SK-N-SH treated with all-trans-retinoic acid at 6 μM for 48 hours (cell line): ENCODE data around the gene FOXD1.
A peak's percentile ranks its signal among the peaks of the same experiment; 100 is the strongest.
"Not testable (repeated sequence)": the region's sequence is repeated elsewhere in the genome, so short reads cannot be mapped to it uniquely, and the experiment has no call there.

ENCODE experiments used
- ATAC-seq: fragments of 200-7000 bp; cut with Tn5 transposase; 3 replicates; pipeline ENCODE4 v1.9.1; 2020; ENCODE audit warnings: mild to moderate bottlenecking, moderate library complexity
- ARNTL ChIP-seq: fragments of 450-650 bp; formaldehyde crosslinking; IDR thresholded peaks from 2 replicates; pipeline ENCODE4 v1.5.0; 2020; ENCODE audit warnings: low read depth, mild to moderate bottlenecking, moderate library complexity, borderline replicate concordance
- BACH2 ChIP-seq: fragments of 250-450 bp; sonication (Bioruptor Pico); IDR thresholded peaks from 2 replicates; pipeline ENCODE4 v1.9.0; 2021; ENCODE audit warnings: mild to moderate bottlenecking, borderline replicate concordance
- CREB5 ChIP-seq: fragments of 250-450 bp; sonication (Bioruptor Pico); IDR thresholded peaks from 2 replicates; pipeline ENCODE4 v1.5.1; 2020; ENCODE audit warnings: low read depth, mild to moderate bottlenecking, moderate library complexity
- CSDC2 ChIP-seq: fragments of 250-450 bp; sonication (Bioruptor Pico); IDR thresholded peaks from 2 replicates; pipeline ENCODE4 v1.5.0; 2020; ENCODE audit warnings: mild to moderate bottlenecking, moderate library complexity
- CSRNP3 ChIP-seq: fragments of 250-450 bp; sonication (Bioruptor Pico); IDR thresholded peaks from 2 replicates; pipeline ENCODE4 v1.5.1; 2021; ENCODE audit warnings: mild to moderate bottlenecking, moderate library complexity
- ESRRG ChIP-seq: fragments of 250-450 bp; sonication (Bioruptor Pico); IDR thresholded peaks from 2 replicates; pipeline ENCODE4 v1.6.1; 2021; ENCODE audit warnings: mild to moderate bottlenecking
- ISL1 ChIP-seq: fragments of 250-450 bp; sonication (Bioruptor Pico); IDR thresholded peaks from 2 replicates; pipeline ENCODE4 v2.1.2; 2022; ENCODE audit warnings: mild to moderate bottlenecking, moderate library complexity
- PATZ1 ChIP-seq: fragments of 250-450 bp; sonication (Bioruptor Pico); IDR thresholded peaks from 2 replicates; pipeline ENCODE4 v1.8.0; 2020; ENCODE audit warnings: mild to moderate bottlenecking, moderate library complexity, borderline replicate concordance
- POU6F1 ChIP-seq: fragments of 250-450 bp; sonication (Bioruptor Pico); IDR thresholded peaks from 2 replicates; pipeline ENCODE4 v1.8.0; 2021; ENCODE audit warnings: low read depth, mild to moderate bottlenecking, moderate library complexity, borderline replicate concordance
- PPARA ChIP-seq: fragments of 250-450 bp; sonication (Bioruptor Pico); IDR thresholded peaks from 2 replicates; pipeline ENCODE4 v1.5.0; 2020; ENCODE audit warnings: mild to moderate bottlenecking, borderline replicate concordance
- RARB ChIP-seq: fragments of 250-450 bp; sonication (Bioruptor Pico); IDR thresholded peaks from 2 replicates; pipeline ENCODE4 v1.8.0; 2021; ENCODE audit warnings: mild to moderate bottlenecking, moderate library complexity
- SNAI2 ChIP-seq: fragments of 250-450 bp; sonication (Bioruptor Pico); IDR thresholded peaks from 2 replicates; pipeline ENCODE4 v1.5.0; 2020; ENCODE audit warnings: mild to moderate bottlenecking, moderate library complexity
- TCF4 ChIP-seq: fragments of 250-450 bp; sonication (Bioruptor Pico); IDR thresholded peaks from 2 replicates; pipeline ENCODE4 v1.8.0; 2021; ENCODE audit warnings: mild to moderate bottlenecking, moderate library complexity, borderline replicate concordance
- TOX ChIP-seq: fragments of 250-450 bp; sonication (Bioruptor Pico); IDR thresholded peaks from 2 replicates; pipeline ENCODE4 v1.8.0; 2021; ENCODE audit warnings: mild to moderate bottlenecking, moderate library complexity, borderline replicate concordance
- TSHZ2 ChIP-seq: fragments of 250-450 bp; sonication (Bioruptor Pico); IDR thresholded peaks from 2 replicates; pipeline ENCODE4 v1.5.0; 2020; ENCODE audit warnings: mild to moderate bottlenecking, moderate library complexity
- ZC3H10 ChIP-seq: fragments of 250-450 bp; sonication (Bioruptor Pico); IDR thresholded peaks from 2 replicates; pipeline ENCODE4 v1.5.1; 2021; ENCODE audit warnings: mild to moderate bottlenecking, moderate library complexity
- ZFP3 ChIP-seq: fragments of 250-450 bp; sonication (Bioruptor Pico); IDR thresholded peaks from 2 replicates; pipeline ENCODE4 v1.5.0; 2020; ENCODE audit warnings: mild to moderate bottlenecking, moderate library complexity
- ZFP30 ChIP-seq: fragments of 450-650 bp; formaldehyde crosslinking; IDR thresholded peaks from 2 replicates; pipeline ENCODE4 v1.5.0; 2022; ENCODE audit warnings: mild to moderate bottlenecking, moderate library complexity
- ZNF70 ChIP-seq: fragments of 450-650 bp; formaldehyde crosslinking; IDR thresholded peaks from 2 replicates; pipeline ENCODE4 v1.5.0; 2020; ENCODE audit warnings: mild to moderate bottlenecking, moderate library complexity
- ZNF8 ChIP-seq: fragments of 450-650 bp; formaldehyde crosslinking; IDR thresholded peaks from 2 replicates; pipeline ENCODE4 v1.5.0; 2020; ENCODE audit warnings: mild to moderate bottlenecking, moderate library complexity

The FOXD1 gene

GRCh38 chr5:73469878-73470277, 21.3 kb upstream of the FOXD1 start:
- no peak for ATAC-seq
- TF ChIP-seq TCF4 (CRISPR knock-in tag) (no peak), CSDC2 (CRISPR knock-in tag) (no peak), SNAI2 (CRISPR knock-in tag) (no peak), PPARA (CRISPR knock-in tag) (no peak), ZNF70 (CRISPR knock-in tag) (no peak), ARNTL (no peak), CSRNP3 (CRISPR knock-in tag) (no peak), RARB (CRISPR knock-in tag) (no peak), TOX (CRISPR knock-in tag) (no peak), POU6F1 (CRISPR knock-in tag) (no peak), ZNF8 (no peak), ZC3H10 (CRISPR knock-in tag) (no peak), PATZ1 (CRISPR knock-in tag) (no peak), ZFP3 (CRISPR knock-in tag) (no peak), ESRRG (CRISPR knock-in tag) (no peak), BACH2 (CRISPR knock-in tag) (no peak), TSHZ2 (no peak)

GRCh38 chr5:73468638-73469037, 20.1 kb upstream of the FOXD1 start:
- ATAC-seq: not testable (repeated sequence)

GRCh38 chr5:73464016-73464745, 15.6 kb upstream of the FOXD1 start:
- TF ChIP-seq POU6F1 (CRISPR knock-in tag) (no peak), ZNF8 (no peak), ESRRG (CRISPR knock-in tag) (no peak), ZFP30 (CRISPR knock-in tag) (no peak), SNAI2 (CRISPR knock-in tag) (no peak), BACH2 (CRISPR knock-in tag) (no peak), ZNF70 (CRISPR knock-in tag) (no peak), PATZ1 (CRISPR knock-in tag) (no peak), ZC3H10 (CRISPR knock-in tag) (no peak), ISL1 (CRISPR knock-in tag) (no peak), CSRNP3 (CRISPR knock-in tag) (no peak), RARB (CRISPR knock-in tag) (no peak), CREB5 (CRISPR knock-in tag) (no peak)
- peak; percentile 51 for ATAC-seq
